OCI-M2 (cell line): ENCODE data around the gene SURF6.
A peak's percentile ranks its signal among the peaks of the same experiment; 100 is the strongest.
"Not testable (repeated sequence)": the region's sequence is repeated elsewhere in the genome, so short reads cannot be mapped to it uniquely, and the experiment has no call there.

Experiments
- DNase-seq: peaks from one replicate; lab custom pipeline; 2025; ENCODE audit not compliant: unreplicated experiment; lab: John Stamatoyannopoulos, UW

Gene SURF6

GRCh38 chr9:133301253-133302230, 34.4 kb downstream of the SURF6 start:
- DNase-seq: no peak

- DNase-seq: not testable (repeated sequence)
These were observed 36.0 kb downstream of the SURF6 start for GRCh38 chr9:133299996-133300395.

- DNase-seq: no peak
These were observed 41.7 kb downstream of the SURF6 start for GRCh38 chr9:133294257-133294656.

- no peak for DNase-seq
These were observed 45.2 kb downstream of the SURF6 start for GRCh38 chr9:133290751-133291302.

GRCh38 chr9:133286523-133286922, 49.5 kb downstream of the SURF6 start:
- no peak for DNase-seq

GRCh38 chr9:133285252-133285775, 50.7 kb downstream of the SURF6 start:
- no peak for DNase-seq

GRCh38 chr9:133284362-133284761, 51.6 kb downstream of the SURF6 start:
- DNase-seq: no peak

GRCh38 chr9:133283255-133284032, 52.5 kb downstream of the SURF6 start:
- DNase-seq: peak; percentile 37

- no peak for DNase-seq
These were observed 53.3 kb downstream of the SURF6 start for GRCh38 chr9:133282464-133283238.

- DNase-seq: no peak
These were observed 55.6 kb downstream of the SURF6 start for GRCh38 chr9:133280392-133280791.
